Esophagus muscularis mucosa (tissue), 3 donors: ENCODE results near the gene RPL38.

Experiments
- EP300 ChIP-seq: sonication (generic); formaldehyde crosslinking; IDR thresholded peaks from one replicate; pipeline ENCODE4 v1.6.1; 2017; ENCODE audit warnings: antibody characterized with exemption
- TF ChIP-seq, protein P1 (sequence below), 3 experiments: fragments of 200-600 bp in 2 of 3; fragments of 450-650 bp in 1 of 3; sonication (generic) in 2 of 3; IDR thresholded peaks; one replicate each; pipeline ENCODE4 v1.5.1; 2017 to 2019; ENCODE audit warnings: antibody characterized with exemption in 3 of 3, mild to moderate bottlenecking in 2 of 3, moderate library complexity in 1 of 3

DNA sequence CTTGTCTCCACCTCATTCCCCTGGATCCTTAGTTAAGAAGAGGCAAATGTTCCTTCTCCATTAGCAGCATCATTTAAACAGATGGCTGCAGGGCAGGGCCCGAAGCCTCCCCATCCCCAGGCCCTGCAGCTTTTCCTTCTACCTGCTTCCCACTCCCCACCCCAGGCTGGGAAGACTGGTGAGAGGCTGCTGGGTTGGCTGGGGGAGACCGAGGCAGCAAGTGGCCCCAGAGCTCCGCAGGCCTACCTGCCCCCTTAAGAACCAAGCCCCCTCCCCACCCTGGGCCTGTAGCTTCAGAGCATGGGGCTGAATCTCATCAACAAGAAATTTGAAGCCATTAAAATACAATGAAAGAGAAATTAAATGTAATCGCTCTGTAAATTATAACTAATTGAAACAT lies 22.1 kb upstream of the RPL38 start:
- TF ChIP-seq, protein P1, sequence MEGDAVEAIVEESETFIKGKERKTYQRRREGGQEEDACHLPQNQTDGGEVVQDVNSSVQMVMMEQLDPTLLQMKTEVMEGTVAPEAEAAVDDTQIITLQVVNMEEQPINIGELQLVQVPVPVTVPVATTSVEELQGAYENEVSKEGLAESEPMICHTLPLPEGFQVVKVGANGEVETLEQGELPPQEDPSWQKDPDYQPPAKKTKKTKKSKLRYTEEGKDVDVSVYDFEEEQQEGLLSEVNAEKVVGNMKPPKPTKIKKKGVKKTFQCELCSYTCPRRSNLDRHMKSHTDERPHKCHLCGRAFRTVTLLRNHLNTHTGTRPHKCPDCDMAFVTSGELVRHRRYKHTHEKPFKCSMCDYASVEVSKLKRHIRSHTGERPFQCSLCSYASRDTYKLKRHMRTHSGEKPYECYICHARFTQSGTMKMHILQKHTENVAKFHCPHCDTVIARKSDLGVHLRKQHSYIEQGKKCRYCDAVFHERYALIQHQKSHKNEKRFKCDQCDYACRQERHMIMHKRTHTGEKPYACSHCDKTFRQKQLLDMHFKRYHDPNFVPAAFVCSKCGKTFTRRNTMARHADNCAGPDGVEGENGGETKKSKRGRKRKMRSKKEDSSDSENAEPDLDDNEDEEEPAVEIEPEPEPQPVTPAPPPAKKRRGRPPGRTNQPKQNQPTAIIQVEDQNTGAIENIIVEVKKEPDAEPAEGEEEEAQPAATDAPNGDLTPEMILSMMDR (IDR thresholded peaks at IDR 0.05): no peak
- no peak for TF ChIP-seq EP300
